ENCODE measurements around the gene WDR27. TPM values are rescaled to one million over a fixed set of nuclear protein-coding genes. Genes with fewer than 3 reads are reported as not detected.

WDR27 gene
- total RNA-seq, 1 donor from 2014 or later = 59.0 TPM

- Mint-ChIP-seq H3K36me3 (ENCODE audit: low read depth, unreplicated experiment) (peaks cover 20% of the 10 kb centered on the region), H3K9me3 (ENCODE audit: unreplicated experiment) (no peaks in the 10 kb centered on the region), H3K4me3 (ENCODE audit: unreplicated experiment) (no peak overlapping the region), H3K27ac (ENCODE audit: unreplicated experiment) (no peak overlapping the region), H3K4me1 (ENCODE audit: unreplicated experiment) (peaks cover 20% of the 10 kb centered on the region), H3K27me3 (ENCODE audit: unreplicated experiment) (peaks cover 6% of the 10 kb centered on the region)
- TF ChIP-seq CTCF (IDR thresholded peaks at IDR 0.05; ENCODE audit: unreplicated experiment) = no peak
- no peak for DNase-seq (ENCODE audit: low spot score)
Observed at GRCh38 chr6:169622618-169623017, 79.2 kb downstream of the WDR27 start.

- Mint-ChIP-seq H3K9me3 (ENCODE audit: unreplicated experiment) (no peaks in the 10 kb centered on the region), H3K27ac (ENCODE audit: unreplicated experiment) (no peak overlapping the region), H3K4me3 (ENCODE audit: unreplicated experiment) (no peak overlapping the region), H3K27me3 (ENCODE audit: unreplicated experiment) (peaks cover 6% of the 10 kb centered on the region), H3K4me1 (ENCODE audit: unreplicated experiment) (peaks cover 20% of the 10 kb centered on the region), H3K36me3 (ENCODE audit: low read depth, unreplicated experiment) (peaks cover 20% of the 10 kb centered on the region)
- no peak for TF ChIP-seq CTCF (IDR thresholded peaks at IDR 0.05; ENCODE audit: unreplicated experiment)
- no peak for DNase-seq (ENCODE audit: low spot score)
Observed at GRCh38 chr6:169621311-169621710, 80.5 kb downstream of the WDR27 start.

- H3K27me3 Mint-ChIP-seq (ENCODE audit: unreplicated experiment) = peaks cover 6% of the 10 kb centered on the region
- H3K4me3 Mint-ChIP-seq (ENCODE audit: unreplicated experiment) = no peak overlapping the region
- DNase-seq (ENCODE audit: low spot score) = no peak
- TF ChIP-seq CTCF (IDR thresholded peaks at IDR 0.05; ENCODE audit: unreplicated experiment) = no peak
- peaks cover 20% of the 10 kb centered on the region for H3K4me1 Mint-ChIP-seq (ENCODE audit: unreplicated experiment)
- H3K36me3 Mint-ChIP-seq (ENCODE audit: low read depth, unreplicated experiment) = peaks cover 19% of the 10 kb centered on the region
- H3K9me3 Mint-ChIP-seq (ENCODE audit: unreplicated experiment) = no peaks in the 10 kb centered on the region
- H3K27ac Mint-ChIP-seq (ENCODE audit: unreplicated experiment) = no peak overlapping the region
Observed at GRCh38 chr6:169620171-169621130, 81.4 kb downstream of the WDR27 start.

GRCh38 chr6:169619650-169620049 is 82.2 kb downstream of the WDR27 start:
- H3K4me3 Mint-ChIP-seq (ENCODE audit: unreplicated experiment) = no peak overlapping the region
- no peaks in the 10 kb centered on the region for H3K9me3 Mint-ChIP-seq (ENCODE audit: unreplicated experiment)
- H3K27me3 Mint-ChIP-seq (ENCODE audit: unreplicated experiment) = peaks cover 6% of the 10 kb centered on the region
- H3K4me1 Mint-ChIP-seq (ENCODE audit: unreplicated experiment) = peaks cover 20% of the 10 kb centered on the region
- no peak overlapping the region for H3K27ac Mint-ChIP-seq (ENCODE audit: unreplicated experiment)
- peaks cover 11% of the 10 kb centered on the region for H3K36me3 Mint-ChIP-seq (ENCODE audit: low read depth, unreplicated experiment)
- TF ChIP-seq CTCF (IDR thresholded peaks at IDR 0.05; ENCODE audit: unreplicated experiment) = no peak
- DNase-seq (ENCODE audit: low spot score) = no peak
